Measurements from ENCODE around the gene LRRC57.

- TF ChIP-seq POLR2AphosphoS5 (IDR thresholded peaks at IDR 0.05; ENCODE audit: low read depth, low read length) (no peak), POLR2A (IDR thresholded peaks at IDR 0.05; ENCODE audit: low read depth, low read length) (no peak), TAF1 (IDR thresholded peaks at IDR 0.05; ENCODE audit: borderline replicate concordance, low read depth, low read length) (no peak)
Observed at GRCh38 chr15:42498212-42499068, 50.2 kb downstream of the LRRC57 start.

All from GM12892 (cell line).